CD4-positive, alpha-beta T cell treated with Interleukin-12 subunit alpha and Interleukin-12 subunit beta, for 1 hour (primary cell): ENCODE results near the gene GALNT2.
A peak's percentile ranks its signal among the peaks of the same experiment; 100 is the strongest.

Experiments used
- DNase-seq: peaks from one replicate; pipeline ENCODE4 v3.0.0-alpha.2; 2020

The GALNT2 gene

GRCh38 chr1:230171356-230172015 lies 104.4 kb downstream of the GALNT2 start:
- DNase-seq: no peak

GRCh38 chr1:230172016-230172537 lies 105.0 kb downstream of the GALNT2 start:
- no peak for DNase-seq

- no peak for DNase-seq
Measured at GRCh38 chr1:230173187-230173975, 106.3 kb downstream of the GALNT2 start.

- no peak for DNase-seq
Measured at GRCh38 chr1:230174041-230174440, 107.0 kb downstream of the GALNT2 start.

- no peak for DNase-seq
Measured at GRCh38 chr1:230174471-230175162, 107.6 kb downstream of the GALNT2 start.

- DNase-seq: no peak
Measured at GRCh38 chr1:230175163-230175747, 108.2 kb downstream of the GALNT2 start.

GRCh38 chr1:230175839-230176238 lies 108.8 kb downstream of the GALNT2 start:
- DNase-seq: no peak

- no peak for DNase-seq
Measured at GRCh38 chr1:230176326-230176725, 109.3 kb downstream of the GALNT2 start.

- DNase-seq: no peak
Measured at GRCh38 chr1:230176871-230177411, 109.9 kb downstream of the GALNT2 start.

- no peak for DNase-seq
Measured at GRCh38 chr1:230179249-230179648, 112.2 kb downstream of the GALNT2 start.

GRCh38 chr1:230185076-230186001 lies 118.3 kb downstream of the GALNT2 start:
- DNase-seq: no peak

GRCh38 chr1:230186003-230186863 lies 119.2 kb downstream of the GALNT2 start:
- DNase-seq: no peak

GRCh38 chr1:230186874-230187273 lies 119.8 kb downstream of the GALNT2 start:
- peak; percentile 16 for DNase-seq

- no peak for DNase-seq
Measured at GRCh38 chr1:230187290-230187689, 120.3 kb downstream of the GALNT2 start.

- no peak for DNase-seq
Measured at GRCh38 chr1:230188826-230189225, 121.8 kb downstream of the GALNT2 start.

- no peak for DNase-seq
Measured at GRCh38 chr1:230189341-230189740, 122.3 kb downstream of the GALNT2 start.

- DNase-seq: no peak
Measured at GRCh38 chr1:230189824-230190223, 122.8 kb downstream of the GALNT2 start.

GRCh38 chr1:230191079-230191804 lies 124.2 kb downstream of the GALNT2 start:
- DNase-seq: peak; percentile 12

GRCh38 chr1:230191855-230192254 lies 124.8 kb downstream of the GALNT2 start:
- no peak for DNase-seq

GRCh38 chr1:230194525-230194924 lies 127.5 kb downstream of the GALNT2 start:
- DNase-seq: no peak
